CD4-positive, CD25-positive, alpha-beta regulatory T cell (primary cell): ENCODE data around the gene ABRAXAS1. TPM values are rescaled to one million over a fixed set of nuclear protein-coding genes. Genes with fewer than 3 reads are reported as not detected.
"Not testable (repeated sequence)": the region's sequence is repeated elsewhere in the genome, so short reads cannot be mapped to it uniquely, and the experiment has no call there.

Source experiments
- ATAC-seq, 2 donors: fragments of 150-1000 bp; cut with Tn5 transposase; one replicate each; pipeline ENCODE4 v1.10.0; 2021; ENCODE audit warnings: low read depth in 2 of 2, moderate number of reproducible peaks in 2 of 2, moderate library complexity in 1 of 2
- DNase-seq, 3 donors: peaks; one replicate each; pipeline versions ENCODE4 v3.0.0 to v3.0.0-alpha.2; 2012 to 2022; ENCODE audit warnings: mixed read lengths in 1 of 3
- H3K27ac ChIP-seq: one replicate; pipeline ENCODE4 v1.7.0; 2013; ENCODE audit warnings: mild to moderate bottlenecking, low read length; ENCODE audit not compliant: insufficient read depth, poor library complexity, severe bottlenecking
- H3K27me3 ChIP-seq: one replicate; pipeline ENCODE4 v1.7.0; 2013; ENCODE audit warnings: low read length; ENCODE audit not compliant: control insufficient read depth, insufficient read depth
- H3K36me3 ChIP-seq: one replicate; pipeline ENCODE4 v1.7.0; 2013; ENCODE audit warnings: mild to moderate bottlenecking, low read length, moderate library complexity; ENCODE audit not compliant: control insufficient read depth, insufficient read depth
- H3K4me1 ChIP-seq: 2 replicates; pipeline ENCODE4 v1.7.0; 2013; ENCODE audit warnings: mild to moderate bottlenecking, low read length; ENCODE audit not compliant: insufficient read depth, control insufficient read depth, poor library complexity, severe bottlenecking
- H3K4me3 ChIP-seq: one replicate; pipeline ENCODE4 v1.7.0; 2013; ENCODE audit warnings: low read depth, mild to moderate bottlenecking, low read length, moderate library complexity
- H3K9me3 ChIP-seq, 2 experiments: 1 replicate in 1 of 2; 2 replicates in 1 of 2; pipeline ENCODE4 v1.7.0; 2013; ENCODE audit warnings: low read length in 2 of 2, mild to moderate bottlenecking in 1 of 2, moderate library complexity in 1 of 2; ENCODE audit not compliant: control insufficient read depth in 2 of 2
- H3K27ac Mint-ChIP-seq, 3 donors: one replicate each; pipeline ENCODE4 v1.8.0; 2020 to 2022; ENCODE audit warnings: mild to moderate bottlenecking in 3 of 3, mixed read lengths in 3 of 3, moderate library complexity in 2 of 3
- H3K27me3 Mint-ChIP-seq: one replicate; pipeline ENCODE4 v1.8.0; 2022; ENCODE audit warnings: mild to moderate bottlenecking, mixed read lengths
- H3K36me3 Mint-ChIP-seq: one replicate; pipeline ENCODE4 v1.8.0; 2020; ENCODE audit warnings: mixed read lengths
- H3K4me1 Mint-ChIP-seq, 4 donors: one replicate each; pipeline ENCODE4 v1.8.0; 2020 to 2022; ENCODE audit warnings: mixed read lengths in 4 of 4, mild to moderate bottlenecking in 1 of 4
- H3K4me3 Mint-ChIP-seq, 4 donors: one replicate each; pipeline ENCODE4 v1.8.0; 2020 to 2022; ENCODE audit warnings: mild to moderate bottlenecking in 4 of 4, mixed read lengths in 4 of 4, moderate library complexity in 3 of 4
- H3K9me3 Mint-ChIP-seq, 7 donors: one replicate each; pipeline ENCODE4 v1.8.0; 2020 to 2022; ENCODE audit warnings: mixed read lengths in 7 of 7, mild to moderate bottlenecking in 3 of 7, moderate library complexity in 2 of 7
- polyA plus RNA-seq, 4 donors: library from polyadenylated mRNA; unstranded; fragments of 300-500 nt; fragmentation: Illumina TruSeq; gene quantifications; one replicate each; pipeline ENCODE4 v1.2.3, GENCODE V29; 2021
- total RNA-seq: library from RNA; stranded (reverse); gene quantifications from one replicate; pipeline ENCODE4 v1.2.3, GENCODE V29; 2022

ABRAXAS1 gene
- 16.3 TPM for total RNA-seq
- polyA plus RNA-seq = 10 to 100 TPM; 10.0 to 18.7 (median 12.5) TPM

DNA sequence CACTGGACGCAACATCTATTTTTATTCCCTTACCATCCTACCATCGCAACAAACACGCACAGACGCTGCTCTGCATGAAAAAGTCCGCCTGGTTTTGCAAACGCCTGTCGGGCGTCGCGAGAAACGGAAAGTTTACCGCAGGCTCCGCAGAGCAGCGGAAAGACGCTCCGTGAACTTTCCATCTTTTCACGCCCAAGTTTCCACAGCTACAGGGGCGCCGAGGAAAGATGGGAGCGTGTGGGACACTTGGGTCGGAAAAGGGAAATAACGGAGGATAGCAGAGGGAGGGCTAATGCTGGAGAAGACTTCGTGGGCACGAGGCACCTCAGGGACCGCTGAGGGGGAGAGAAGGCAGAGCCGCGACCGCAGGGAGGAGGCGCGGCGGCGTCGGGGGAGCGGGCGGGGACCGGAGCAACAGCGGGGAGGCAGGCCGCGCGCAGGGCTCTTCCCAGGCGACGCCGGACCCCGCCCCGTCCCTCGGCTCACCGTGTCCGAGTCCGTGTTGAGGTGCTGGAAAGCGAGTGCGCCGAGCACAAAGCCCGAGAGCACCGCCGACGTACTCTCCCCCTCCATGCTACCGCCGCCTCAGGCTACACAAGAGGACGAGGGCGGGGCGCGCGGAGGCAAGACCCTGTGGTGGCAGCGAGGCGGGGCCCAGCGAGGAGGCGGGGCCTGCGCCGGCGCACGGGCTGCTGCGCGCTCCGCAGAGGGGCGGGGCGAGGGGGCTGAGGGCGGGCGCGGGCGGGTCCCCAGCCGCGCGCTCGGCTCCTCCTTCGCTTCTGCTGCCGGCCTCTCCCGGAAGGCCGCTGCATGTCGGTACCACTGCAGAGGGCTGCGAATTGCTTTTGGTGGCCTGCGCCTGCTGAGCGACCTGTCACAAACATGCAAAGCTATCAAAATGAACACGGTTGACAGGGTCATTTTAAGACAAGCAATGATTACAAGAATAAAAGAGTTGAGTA is at the start of gene ABRAXAS1:
Gene ABRAXAS1 (minus strand): TSS at position 601 of the 962 bp plus-strand sequence. CDS start 28 bp downstream, at position 573.
- Mint-ChIP-seq H3K9me3 (no peaks in the 10 kb centered on the region), H3K27ac (peak within 1 kb of the TSS; percentile 97 to 99 (median 98)), H3K27me3 (no peaks in the 10 kb centered on the region), H3K36me3 (peaks cover under 1% of the 10 kb centered on the region), H3K4me3 (peak within 1 kb of the TSS; percentile 92 to 100 (median 98)), H3K4me1 (peaks cover 9 to 34% (median 15%) of the 10 kb centered on the region in 4 donors)
- Histone ChIP-seq H3K27me3 (no peaks in the 10 kb centered on the region), H3K4me1 (peaks cover 18% of the 10 kb centered on the region), H3K4me3 (peak within 1 kb of the TSS; percentile 82), H3K27ac (peak within 1 kb of the TSS; percentile 79), H3K9me3 (no peaks in the 10 kb centered on the region), H3K36me3 (no peaks in the 10 kb centered on the region)
- peak; percentile 92 to 96 (median 95) for DNase-seq
- ATAC-seq = peak; percentile 91 to 93

- H3K4me1 Mint-ChIP-seq = no peaks in the 10 kb centered on the region
Measured at GRCh38 chr4:83527671-83528070, 42.8 kb upstream of the ABRAXAS1 start.

GRCh38 chr4:83522239-83522638 is 37.3 kb upstream of the ABRAXAS1 start:
- no peaks in the 10 kb centered on the region for H3K9me3 ChIP-seq
- DNase-seq = no peak
- H3K27me3 Mint-ChIP-seq = peaks cover 13% of the 10 kb centered on the region
- H3K36me3 ChIP-seq = no peaks in the 10 kb centered on the region
- no peaks in the 10 kb centered on the region for H3K36me3 Mint-ChIP-seq
- H3K4me3 Mint-ChIP-seq = no peak overlapping the region
- no peak for ATAC-seq
- no peak overlapping the region for H3K4me3 ChIP-seq
- no peak overlapping the region for H3K27ac Mint-ChIP-seq
- peaks cover 0 to 5% (median 0%) of the 10 kb centered on the region in 7 donors for H3K9me3 Mint-ChIP-seq
- H3K27me3 ChIP-seq = no peaks in the 10 kb centered on the region
- H3K4me1 ChIP-seq = no peaks in the 10 kb centered on the region
- H3K4me1 Mint-ChIP-seq = peaks cover 0 to 4% (median 0%) of the 10 kb centered on the region in 4 donors
- H3K27ac ChIP-seq = no peak overlapping the region

More at GRCh38 chr4:83527671-83528070, 42.8 kb upstream of the ABRAXAS1 start:
- DNase-seq (no peak), ATAC-seq (no peak)
- no peak overlapping the region for H3K27ac ChIP-seq
- Mint-ChIP-seq H3K27ac (no peak overlapping the region), H3K27me3 (peaks cover 17% of the 10 kb centered on the region), H3K36me3 (no peaks in the 10 kb centered on the region), H3K4me3 (no peak overlapping the region), H3K9me3 (peaks cover 0 to 11% (median 0%) of the 10 kb centered on the region in 7 donors)
- H3K36me3 ChIP-seq = no peaks in the 10 kb centered on the region
- H3K4me3 ChIP-seq = no peak overlapping the region
- no peaks in the 10 kb centered on the region for H3K9me3 ChIP-seq
- peaks cover 4% of the 10 kb centered on the region for H3K27me3 ChIP-seq
- H3K4me1 ChIP-seq = no peaks in the 10 kb centered on the region

- Mint-ChIP-seq H3K4me1 (peaks cover 0 to 4% (median 0%) of the 10 kb centered on the region in 4 donors), H3K27ac (no peak overlapping the region), H3K27me3 (peaks cover 8% of the 10 kb centered on the region), H3K9me3 (no peaks in the 10 kb centered on the region), H3K36me3 (no peaks in the 10 kb centered on the region), H3K4me3 (no peak overlapping the region)
- no peak overlapping the region for H3K4me3 ChIP-seq
- no peak overlapping the region for H3K27ac ChIP-seq
- H3K27me3 ChIP-seq = no peaks in the 10 kb centered on the region
- ATAC-seq (no peak), DNase-seq (no peak)
- no peaks in the 10 kb centered on the region for H3K9me3 ChIP-seq
- H3K4me1 ChIP-seq = no peaks in the 10 kb centered on the region
- no peaks in the 10 kb centered on the region for H3K36me3 ChIP-seq
Measured at GRCh38 chr4:83516042-83516772, 31.3 kb upstream of the ABRAXAS1 start.

DNA sequence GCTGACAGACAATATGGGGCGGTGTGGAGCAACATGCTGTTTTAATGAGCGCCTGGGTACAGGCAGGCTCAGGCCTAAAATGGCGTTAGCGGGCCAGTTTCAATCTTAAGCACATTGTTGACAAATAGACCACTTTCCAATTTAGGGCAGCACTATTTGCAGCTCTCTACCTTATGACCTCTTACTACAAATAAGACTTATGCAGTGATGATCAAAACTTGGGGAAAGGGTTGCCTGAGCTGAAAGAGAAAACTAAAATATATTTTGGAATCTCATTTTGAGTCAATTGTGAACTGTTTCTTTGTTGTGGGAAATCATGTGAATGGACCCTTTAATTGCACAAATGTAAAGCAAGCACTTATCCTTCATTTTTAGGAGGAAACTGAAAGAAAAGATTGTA is 25.5 kb upstream of the ABRAXAS1 start:
- Histone ChIP-seq H3K36me3 (no peaks in the 10 kb centered on the region), H3K27ac (no peak overlapping the region), H3K4me3 (no peak overlapping the region), H3K27me3 (no peaks in the 10 kb centered on the region), H3K4me1 (no peaks in the 10 kb centered on the region), H3K9me3 (no peaks in the 10 kb centered on the region)
- H3K4me1 Mint-ChIP-seq = peaks cover 0 to 8% (median 1%) of the 10 kb centered on the region in 4 donors
- H3K27me3 Mint-ChIP-seq = no peaks in the 10 kb centered on the region
- ATAC-seq (no peak), DNase-seq (no peak)
- H3K36me3 Mint-ChIP-seq = no peaks in the 10 kb centered on the region
- peaks cover 0 to 2% (median 0%) of the 10 kb centered on the region in 7 donors for H3K9me3 Mint-ChIP-seq
- no peak overlapping the region for H3K4me3 Mint-ChIP-seq
- no peak overlapping the region for H3K27ac Mint-ChIP-seq

GRCh38 chr4:83509156-83509585 is 24.3 kb upstream of the ABRAXAS1 start:
- not testable (repeated sequence) for H3K9me3 Mint-ChIP-seq, H3K27me3 ChIP-seq, H3K4me3 ChIP-seq, H3K4me1 ChIP-seq, ATAC-seq, H3K27me3 Mint-ChIP-seq, H3K27ac ChIP-seq, H3K36me3 ChIP-seq, H3K36me3 Mint-ChIP-seq, H3K9me3 ChIP-seq
- Mint-ChIP-seq H3K4me1 (peaks cover 0 to 17% (median 12%) of the 10 kb centered on the region in 4 donors), H3K27ac (peak overlapping the region in 1 of 3 donors; percentile 44), H3K4me3 (peak overlapping the region in 1 of 4 donors; percentile 34)
- peak; percentile 12 to 63 (median 52) for DNase-seq

- DNase-seq (peak in 2 of 3 donors; percentile 30 to 48), ATAC-seq (peak in 1 of 2 donors; percentile 11)
- Mint-ChIP-seq H3K27ac (peak overlapping the region in 2 of 3 donors; percentile 87 to 98), H3K27me3 (peaks cover 4% of the 10 kb centered on the region), H3K9me3 (peaks cover 0 to 2% (median 0%) of the 10 kb centered on the region in 7 donors), H3K4me1 (peaks cover 0 to 25% (median 19%) of the 10 kb centered on the region in 4 donors), H3K36me3 (no peaks in the 10 kb centered on the region), H3K4me3 (peak overlapping the region in 3 of 4 donors; percentile 39 to 79 (median 69))
- Histone ChIP-seq H3K4me3 (no peak overlapping the region), H3K36me3 (no peaks in the 10 kb centered on the region), H3K4me1 (peaks cover 16% of the 10 kb centered on the region), H3K27me3 (no peaks in the 10 kb centered on the region), H3K27ac (peak overlapping the region; percentile 75), H3K9me3 (no peaks in the 10 kb centered on the region)
Measured at GRCh38 chr4:83504996-83505395, 20.1 kb upstream of the ABRAXAS1 start.
